Ishikawa (cell line): ENCODE measurements around the gene OLFML2B.

Experiments
- CEBPB ChIP-seq: IDR thresholded peaks from 2 replicates; pipeline ENCODE4 v1.6.1; 2012
- CREB1 ChIP-seq: IDR thresholded peaks from 2 replicates; pipeline ENCODE4 v1.6.1; 2012; ENCODE audit warnings: low read depth
- EGR1 ChIP-seq: IDR thresholded peaks from 2 replicates; pipeline ENCODE4 v1.6.1; 2012
- EP300 ChIP-seq: IDR thresholded peaks from 2 replicates; pipeline ENCODE4 v1.6.1; 2012; ENCODE audit warnings: borderline replicate concordance
- FOXM1 ChIP-seq: IDR thresholded peaks from 2 replicates; pipeline ENCODE4 v1.6.1; 2012; ENCODE audit warnings: low read depth, borderline replicate concordance
- NFIC ChIP-seq: IDR thresholded peaks from 2 replicates; pipeline ENCODE4 v1.6.1; 2012
- RAD21 ChIP-seq: IDR thresholded peaks from 2 replicates; pipeline ENCODE4 v1.6.1; 2012; ENCODE audit warnings: low read depth
- REST ChIP-seq: IDR thresholded peaks from 2 replicates; pipeline ENCODE4 v1.6.1; 2012; ENCODE audit warnings: low read depth, mild to moderate bottlenecking
- TAF1 ChIP-seq: IDR thresholded peaks from 2 replicates; pipeline ENCODE4 v1.6.1; 2012; ENCODE audit warnings: low read depth, mild to moderate bottlenecking
- TCF12 ChIP-seq: IDR thresholded peaks from 2 replicates; pipeline ENCODE4 v1.6.1; 2012; ENCODE audit warnings: low read depth
- YY1 ChIP-seq: IDR thresholded peaks from 2 replicates; pipeline ENCODE4 v1.6.1; 2012; ENCODE audit warnings: low read depth
- ZBTB7A ChIP-seq: IDR thresholded peaks from 2 replicates; pipeline ENCODE4 v1.6.1; 2012; ENCODE audit warnings: low read depth
- TF ChIP-seq, protein P1 (sequence below): IDR thresholded peaks from 2 replicates; pipeline ENCODE4 v1.6.1; 2012
- TF ChIP-seq, protein P2 (sequence below): IDR thresholded peaks from 2 replicates; pipeline ENCODE4 v1.6.1; 2012

DNA sequence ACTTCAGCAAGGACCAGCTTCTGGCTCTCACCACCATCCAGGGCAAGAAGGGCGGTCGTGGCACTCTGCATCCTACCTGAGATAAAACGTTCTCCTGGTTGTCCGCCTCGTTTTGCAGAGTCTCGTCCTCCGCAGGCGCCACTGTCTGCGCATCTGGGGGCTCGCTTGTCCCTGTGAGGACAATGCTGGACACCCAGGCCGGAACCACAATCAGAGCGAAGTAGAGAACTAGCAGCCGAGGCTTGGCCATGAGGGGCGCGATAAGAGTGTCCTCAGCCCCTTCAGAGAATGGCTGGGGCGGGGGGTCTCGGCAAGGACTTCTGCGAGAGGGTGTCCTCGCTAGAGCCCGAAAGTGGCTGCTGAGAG lies 505 bp downstream of the OLFML2B start:
- no peak for TF ChIP-seq TCF12
- TF ChIP-seq, protein P1, sequence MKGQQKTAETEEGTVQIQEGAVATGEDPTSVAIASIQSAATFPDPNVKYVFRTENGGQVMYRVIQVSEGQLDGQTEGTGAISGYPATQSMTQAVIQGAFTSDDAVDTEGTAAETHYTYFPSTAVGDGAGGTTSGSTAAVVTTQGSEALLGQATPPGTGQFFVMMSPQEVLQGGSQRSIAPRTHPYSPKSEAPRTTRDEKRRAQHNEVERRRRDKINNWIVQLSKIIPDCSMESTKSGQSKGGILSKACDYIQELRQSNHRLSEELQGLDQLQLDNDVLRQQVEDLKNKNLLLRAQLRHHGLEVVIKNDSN = no peak
- TF ChIP-seq, protein P2, sequence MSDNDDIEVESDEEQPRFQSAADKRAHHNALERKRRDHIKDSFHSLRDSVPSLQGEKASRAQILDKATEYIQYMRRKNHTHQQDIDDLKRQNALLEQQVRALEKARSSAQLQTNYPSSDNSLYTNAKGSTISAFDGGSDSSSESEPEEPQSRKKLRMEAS = no peak
- TF ChIP-seq EGR1 = no peak
- TF ChIP-seq ZBTB7A = no peak
- TF ChIP-seq RAD21 = no peak
- no peak for TF ChIP-seq EP300
- no peak for TF ChIP-seq CEBPB
- TF ChIP-seq REST = no peak
- TF ChIP-seq CREB1 = no peak
- no peak for TF ChIP-seq YY1
- no peak for TF ChIP-seq TAF1
- no peak for TF ChIP-seq FOXM1
- TF ChIP-seq NFIC = no peak
